GM18520 (cell line): ENCODE measurements around the gene ANXA10.
"Not testable (repeated sequence)": the region's sequence is repeated elsewhere in the genome, so short reads cannot be mapped to it uniquely, and the experiment has no call there.

Experiments used
- ATAC-seq: cut with Tn5 transposase; IDR thresholded peaks from one replicate; pipeline ENCODE4 v1.9.1; 2021; ENCODE audit not compliant: unreplicated experiment

ANXA10 gene

DNA sequence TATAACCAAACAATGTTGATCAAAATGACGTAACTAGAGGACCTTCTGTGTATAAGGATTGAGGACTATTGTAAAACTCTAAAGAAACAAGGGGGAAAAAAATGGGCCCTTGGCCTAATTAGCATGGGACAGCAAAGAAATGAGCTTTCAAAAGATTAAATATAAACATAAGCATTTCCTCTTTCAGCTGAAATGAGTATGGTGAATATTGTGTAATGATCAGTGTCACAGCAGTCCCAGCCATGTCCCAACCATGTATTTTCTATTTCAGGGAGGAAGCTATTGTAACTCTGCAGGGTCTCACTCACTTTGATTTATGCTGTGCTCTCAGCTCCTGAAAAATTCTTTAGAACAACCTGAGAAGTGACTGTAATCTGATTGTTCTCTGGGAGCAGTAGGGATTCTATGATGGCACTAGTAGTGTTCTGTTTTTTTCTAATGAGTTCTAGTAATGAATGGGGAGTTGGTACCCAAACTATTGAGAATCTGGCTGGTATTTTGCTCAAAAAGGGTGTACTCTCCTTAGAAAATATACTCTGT lies 25.8 kb downstream of the ANXA10 start:
- ATAC-seq = no peak

DNA sequence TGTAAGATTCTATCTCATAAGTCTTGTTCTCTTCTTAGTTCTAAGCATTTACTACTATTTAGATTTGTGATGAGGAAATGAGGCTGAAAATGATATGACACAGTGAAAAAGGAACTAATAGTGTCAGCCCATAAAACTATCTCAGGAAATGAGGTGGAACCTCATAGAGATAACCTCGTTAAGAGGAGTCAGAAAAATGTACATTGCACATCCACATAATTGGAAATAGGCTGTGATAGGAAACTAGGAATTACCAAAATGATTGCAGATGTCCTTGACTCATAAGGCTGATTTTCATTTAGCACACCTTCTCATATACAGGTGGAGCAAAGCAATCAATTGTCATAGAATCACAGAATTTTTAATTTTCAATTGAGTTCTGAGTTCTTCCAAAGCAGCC lies 26.8 kb downstream of the ANXA10 start:
- no peak for ATAC-seq

DNA sequence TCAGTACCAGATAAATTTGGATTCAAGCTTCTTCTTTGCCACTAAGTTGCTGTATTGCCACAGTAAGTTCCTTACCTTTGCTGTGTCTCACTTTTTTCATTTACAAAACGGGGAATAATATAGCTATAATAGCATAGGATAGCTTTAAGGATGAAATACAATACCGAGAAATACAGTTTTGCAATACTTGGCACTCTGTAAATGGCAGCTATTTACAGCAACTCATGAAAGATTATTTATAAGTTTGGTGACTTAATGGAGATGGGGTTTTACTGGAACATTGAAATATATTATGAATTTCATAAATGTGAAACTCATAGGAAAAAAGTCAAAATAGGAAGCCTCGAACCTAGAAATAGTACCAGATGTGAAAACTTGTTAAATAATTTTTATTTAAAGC lies 27.6 kb downstream of the ANXA10 start:
- ATAC-seq = no peak

- ATAC-seq = no peak
Measured at GRCh38 chr4:168120811-168121210, 28.5 kb downstream of the ANXA10 start.

DNA sequence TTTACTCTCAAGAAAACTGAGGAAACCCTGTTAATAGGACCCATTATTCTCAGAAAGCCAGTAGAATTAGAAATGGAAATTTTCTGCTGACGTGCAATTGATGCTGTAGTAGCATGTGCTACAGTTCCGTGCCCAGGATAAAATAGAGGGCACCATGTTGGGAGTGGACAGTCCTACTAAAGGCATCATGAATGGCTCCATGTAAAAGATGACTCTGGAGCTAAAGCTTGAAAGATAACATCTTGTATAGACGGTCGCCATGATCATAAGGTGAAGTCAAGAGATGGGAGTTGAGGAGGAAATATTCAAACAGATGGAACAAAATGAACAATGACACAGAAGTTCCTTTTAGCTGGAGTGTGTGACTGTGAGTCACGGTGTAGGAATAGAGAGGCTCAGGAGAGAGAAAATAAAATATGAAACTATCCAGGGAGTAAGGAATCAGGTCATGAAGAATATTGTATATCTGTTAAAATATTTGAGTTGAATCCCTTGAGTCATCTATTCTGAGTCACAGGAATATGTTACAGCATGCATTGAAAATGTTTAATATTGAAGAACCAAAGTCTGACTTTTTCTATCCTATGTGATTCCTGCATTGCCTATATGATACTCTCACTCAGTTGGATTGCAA lies 31.8 kb downstream of the ANXA10 start:
- ATAC-seq = no peak

DNA sequence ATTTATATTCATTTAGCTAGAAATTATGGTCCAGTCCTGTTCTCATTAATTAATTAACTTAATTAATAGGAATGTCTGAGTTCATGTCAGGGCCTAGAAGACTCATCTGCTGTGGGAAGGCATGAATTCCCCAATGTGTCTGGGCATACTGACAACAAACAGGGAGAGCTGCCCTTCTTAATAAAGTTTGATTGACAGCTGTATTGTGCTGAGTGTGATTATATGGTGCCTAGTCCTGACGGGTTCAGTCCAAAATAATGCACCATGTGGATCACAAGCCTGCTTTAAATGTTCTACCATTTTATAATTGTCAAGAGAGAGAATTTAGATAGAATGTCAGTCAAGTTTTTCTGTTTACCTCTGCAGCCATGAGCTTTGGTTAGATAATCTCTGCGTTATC lies 34.6 kb downstream of the ANXA10 start:
- ATAC-seq = no peak

- no peak for ATAC-seq
Measured at GRCh38 chr4:168128601-168129000, 36.3 kb downstream of the ANXA10 start.

DNA sequence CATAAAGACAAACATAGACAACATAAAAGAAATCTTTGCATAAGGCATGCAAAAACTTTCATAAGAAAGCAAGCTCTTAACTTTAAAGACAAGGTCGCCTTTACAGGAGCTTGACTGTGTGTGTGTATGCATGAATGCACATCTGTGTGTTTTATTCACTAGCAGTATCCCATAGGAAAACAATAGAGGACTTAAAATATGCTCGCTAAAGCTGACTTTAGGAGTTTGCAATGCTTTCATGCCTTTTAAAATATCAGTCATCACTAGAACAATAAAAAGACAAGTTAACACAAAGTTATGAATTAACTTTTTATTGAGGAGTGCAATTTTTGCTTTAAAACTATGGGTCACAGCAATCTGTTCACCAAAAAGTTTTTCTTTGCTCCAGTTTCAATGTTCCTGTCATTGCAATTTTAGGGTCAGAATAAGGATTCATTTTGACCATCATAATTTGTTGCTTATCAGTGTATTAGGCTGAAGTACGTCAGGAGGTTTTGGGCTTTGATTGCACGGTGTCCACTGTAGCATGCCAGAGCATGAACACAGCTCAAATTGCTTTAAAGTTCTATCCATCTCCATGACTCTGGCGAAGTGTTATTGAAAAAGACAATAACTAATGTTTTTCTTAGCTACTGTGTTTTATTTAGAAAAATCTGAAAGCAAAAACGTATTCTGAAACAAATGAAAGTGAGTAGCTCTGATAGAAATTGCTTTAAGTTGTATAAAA lies 36.9 kb downstream of the ANXA10 start:
- no peak for ATAC-seq

- no peak for ATAC-seq
Measured at GRCh38 chr4:168129802-168130201, 37.5 kb downstream of the ANXA10 start.

DNA sequence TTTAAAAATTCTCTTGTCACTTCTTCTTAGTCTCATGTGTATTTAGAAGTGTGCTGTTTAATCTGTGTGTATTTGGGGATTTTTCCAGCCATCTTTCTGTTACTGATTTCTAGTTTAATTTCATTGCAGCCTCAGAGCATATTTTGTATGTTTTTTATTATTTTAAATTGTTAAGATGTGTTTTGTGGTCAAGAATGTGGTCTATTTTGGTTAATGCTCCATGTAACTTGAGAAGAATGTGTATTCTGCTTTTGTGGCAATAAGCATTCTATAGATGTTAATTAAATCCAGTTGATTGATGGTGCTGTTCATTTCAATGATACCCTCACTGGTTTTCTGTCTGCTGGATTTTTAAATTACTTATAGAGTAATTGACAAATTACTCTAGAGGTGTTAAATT lies 38.9 kb downstream of the ANXA10 start:
- ATAC-seq = no peak

- ATAC-seq = no peak
Measured at GRCh38 chr4:168134651-168135050, 42.3 kb downstream of the ANXA10 start.

DNA sequence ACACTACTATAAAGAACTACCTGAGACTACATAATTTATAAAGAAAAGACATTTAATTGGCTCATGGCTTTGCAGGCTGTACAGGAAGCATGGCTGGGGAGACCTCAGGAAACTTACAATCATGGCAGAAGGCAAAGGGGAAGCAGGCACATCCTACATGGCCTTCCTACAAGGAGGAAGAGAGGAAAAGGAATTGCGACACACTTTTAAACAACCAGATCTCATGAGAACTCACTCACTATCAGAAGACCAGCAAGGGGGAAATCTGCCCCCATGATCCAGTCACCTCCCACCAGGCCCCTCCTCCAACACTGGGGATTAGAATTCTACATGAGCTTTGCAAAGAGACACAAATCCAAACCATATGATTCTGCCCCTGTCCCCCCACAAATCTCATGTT lies 43.5 kb downstream of the ANXA10 start:
- not testable (repeated sequence) for ATAC-seq

- ATAC-seq = not testable (repeated sequence)
Measured at GRCh38 chr4:168137695-168138094, 45.4 kb downstream of the ANXA10 start.

- no peak for ATAC-seq
Measured at GRCh38 chr4:168138143-168138542, 45.8 kb downstream of the ANXA10 start.

DNA sequence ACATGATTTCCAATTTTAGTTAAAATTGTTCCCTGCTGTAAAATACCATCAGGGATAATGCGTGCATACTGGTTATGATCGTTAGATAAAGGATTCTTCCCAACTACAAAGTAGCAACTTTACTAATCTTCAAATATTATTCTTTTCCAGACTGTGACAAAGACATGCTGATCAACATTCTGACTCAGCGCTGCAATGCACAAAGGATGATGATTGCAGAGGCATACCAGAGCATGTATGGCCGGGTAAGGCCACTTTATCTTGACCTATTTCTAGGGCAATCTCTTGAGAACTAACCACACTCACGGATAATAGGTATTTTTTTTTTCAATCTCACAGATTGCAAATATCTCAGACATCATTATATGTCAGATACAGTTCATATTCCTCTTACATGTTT lies 47.0 kb downstream of the ANXA10 start:
- ATAC-seq = no peak

DNA sequence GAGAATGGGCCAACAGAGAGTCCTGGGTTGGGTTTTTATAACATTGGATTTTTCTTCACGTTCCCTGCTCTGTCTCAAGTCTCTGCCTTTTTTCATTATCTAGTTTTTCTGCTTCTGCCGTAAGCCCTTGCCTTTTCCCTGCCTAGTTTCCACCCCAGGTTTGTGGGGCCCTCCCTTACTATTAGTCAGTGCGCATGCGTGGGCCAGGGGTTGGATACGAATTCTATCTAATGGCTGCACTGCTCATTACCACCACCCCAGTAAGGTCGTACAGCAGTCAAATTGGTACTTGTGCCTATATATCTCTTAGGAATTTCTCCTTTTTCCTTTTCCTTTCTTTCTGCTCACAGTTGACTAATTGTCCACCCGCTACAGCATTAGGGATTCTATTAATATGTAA lies 49.4 kb downstream of the ANXA10 start:
- no peak for ATAC-seq

DNA sequence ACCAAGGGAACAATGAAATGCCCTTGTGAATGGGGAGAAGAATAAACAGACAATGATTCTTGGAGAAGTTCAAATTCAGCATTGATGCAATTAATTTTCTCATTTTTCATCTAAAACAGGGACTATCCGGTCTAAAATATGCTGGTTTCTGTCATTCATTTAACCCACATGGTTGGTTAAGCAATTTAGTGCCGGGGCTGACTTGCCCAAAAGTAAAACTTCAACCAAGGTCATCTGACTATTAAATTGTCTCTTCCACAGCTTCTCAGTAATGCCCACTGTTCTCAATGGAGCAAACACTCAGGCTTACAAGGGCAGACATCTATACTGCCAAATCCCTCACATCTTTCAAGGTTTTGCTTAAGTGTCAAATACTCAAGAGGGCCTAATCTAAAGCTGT lies 51.3 kb downstream of the ANXA10 start:
- no peak for ATAC-seq

GRCh38 chr4:168150420-168151050 lies 58.2 kb downstream of the ANXA10 start:
- no peak for ATAC-seq

DNA sequence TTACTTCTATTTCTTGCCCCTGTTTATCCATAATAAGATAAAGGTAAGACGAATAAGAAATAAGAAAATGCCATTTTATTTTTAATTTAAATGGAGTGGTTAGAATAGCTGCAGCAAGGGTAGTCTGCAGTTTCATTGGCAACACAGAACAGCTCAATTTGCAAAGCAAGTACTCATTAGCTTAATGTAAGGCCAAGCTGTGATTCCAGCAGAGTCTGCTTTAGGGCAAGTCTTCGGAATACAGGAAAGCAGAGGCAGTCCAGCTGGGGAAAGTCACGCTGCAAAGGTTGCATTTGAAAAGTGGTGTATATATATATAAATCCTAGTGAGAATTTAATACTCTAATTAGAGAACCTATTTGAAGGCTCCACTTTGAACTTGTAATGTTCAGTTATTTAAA lies 59.0 kb downstream of the ANXA10 start:
- no peak for ATAC-seq

DNA sequence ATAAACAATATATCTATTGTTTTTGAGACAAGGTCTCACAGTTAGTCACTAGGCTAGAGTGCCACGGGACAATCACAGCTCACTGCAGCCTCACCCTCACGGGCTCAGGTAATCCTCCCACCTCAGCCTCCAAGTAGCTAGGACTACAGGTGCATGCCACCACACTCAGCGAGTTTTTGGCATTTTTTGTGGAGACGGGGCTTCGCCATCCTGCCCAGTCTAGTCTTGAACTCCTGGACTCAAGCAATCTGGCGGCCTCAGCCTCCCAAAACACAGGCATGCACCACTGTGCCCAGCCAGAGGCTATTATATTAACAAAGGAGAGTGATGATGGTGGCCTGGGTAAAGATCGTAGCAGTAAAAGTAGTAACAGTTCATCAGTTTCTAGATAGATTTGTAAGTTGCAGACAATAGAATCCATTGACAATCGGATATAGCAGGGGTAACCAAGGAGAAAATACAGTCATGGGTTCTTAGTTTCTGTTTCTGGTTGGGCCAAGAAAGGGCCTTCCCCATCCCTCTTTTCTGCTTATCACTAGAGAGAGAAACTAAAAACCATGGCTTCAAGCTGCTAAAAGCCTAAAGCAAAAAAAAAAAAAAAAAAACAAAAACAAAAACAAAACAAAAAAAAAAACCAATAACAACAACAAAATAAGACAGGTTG lies 60.6 kb downstream of the ANXA10 start:
- ATAC-seq = peak; percentile 40

GRCh38 chr4:168153596-168154440 lies 61.5 kb downstream of the ANXA10 start:
- ATAC-seq = peak; percentile 65
